ENCODE results near the gene IGF1. TPM values are rescaled to one million over a fixed set of nuclear protein-coding genes. Genes with fewer than 3 reads are reported as not detected.

Gene IGF1
- total and polyA plus RNA-seq, 11 donors: 1.9 to 30.3 (median 13.3) TPM

DNA sequence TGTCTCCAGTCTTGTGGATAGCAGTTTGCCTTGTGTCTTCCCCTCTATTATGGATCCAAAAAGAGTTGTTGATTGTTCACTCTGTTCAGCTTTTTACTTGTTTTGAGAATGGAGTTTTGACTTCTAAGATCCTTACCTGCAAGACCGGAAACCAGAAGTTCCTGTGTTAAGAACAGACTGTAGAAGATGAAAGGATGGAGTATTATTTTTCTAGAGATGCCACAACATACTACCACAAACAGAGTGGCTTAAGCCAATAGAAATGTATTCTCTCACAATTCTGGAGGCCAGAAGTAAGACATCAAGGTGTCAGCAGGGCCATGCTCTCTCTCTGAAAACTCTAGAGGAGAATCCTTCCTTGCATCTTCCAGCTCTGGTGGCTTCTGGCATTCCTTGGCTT lies 95.0 kb downstream of the IGF1 start:
- H3K27me3 ChIP-seq: no peaks in the 10 kb centered on the region

GRCh38 chr12:102379346-102380162 lies 100.8 kb downstream of the IGF1 start:
- Histone ChIP-seq H3K27ac (peak overlapping the region in 6 of 12 donors; percentile 17 to 53 (median 36)), H3K36me3 (no peaks in the 10 kb centered on the region), H3K9me3 (peaks cover 0 to 22% (median 2%) of the 10 kb centered on the region in 12 donors), H3K4me3 (no peak overlapping the region), H3K4me1 (peaks cover 0 to 6% (median 0%) of the 10 kb centered on the region in 12 donors), H3K27me3 (no peaks in the 10 kb centered on the region)
- ATAC-seq: no peak
- TF ChIP-seq CTCF (IDR thresholded peaks at IDR 0.05) (no peak), POLR2A (IDR thresholded peaks at IDR 0.05) (no peak)
- no peak for DNase-seq
- WGBS, 4 donors: 33 to 46% (median 42%) methylated on average over 3 of the region's 3 CpGs
- intact Hi-C loops (cut with DNase I): no loop called here

More for the DNA sequence above, 95.0 kb downstream of the IGF1 start:
- WGBS, 4 donors: 85 to 100% (median 89%) methylated on average over 1 of the region's 1 CpG
- H3K9me3 ChIP-seq: peaks cover 0 to 28% (median 2%) of the 10 kb centered on the region in 12 donors
- no peak for ATAC-seq
- no peak for DNase-seq
- no peak overlapping the region for H3K27ac ChIP-seq
- no peak overlapping the region for H3K4me3 ChIP-seq
- H3K36me3 ChIP-seq: no peaks in the 10 kb centered on the region
- intact Hi-C loops (cut with DNase I): no loop called here
- peaks cover 0 to 3% (median 0%) of the 10 kb centered on the region in 12 donors for H3K4me1 ChIP-seq
- TF ChIP-seq POLR2A (IDR thresholded peaks at IDR 0.05) (no peak), CTCF (IDR thresholded peaks at IDR 0.05) (no peak)

GRCh38 chr12:102376781-102377180 lies 103.6 kb downstream of the IGF1 start:
- no peak for TF ChIP-seq CTCF (IDR thresholded peaks at IDR 0.05)
- no peak for TF ChIP-seq POLR2A (IDR thresholded peaks at IDR 0.05)
- Histone ChIP-seq H3K4me1 (peaks cover 0 to 6% (median 0%) of the 10 kb centered on the region in 12 donors), H3K36me3 (no peaks in the 10 kb centered on the region), H3K9me3 (no peaks in the 10 kb centered on the region), H3K27ac (no peak overlapping the region), H3K4me3 (no peak overlapping the region), H3K27me3 (no peaks in the 10 kb centered on the region)
- ATAC-seq: no peak
- no peak for DNase-seq
- intact Hi-C loops (cut with DNase I): no loop called here

GRCh38 chr12:102376181-102376747 lies 104.1 kb downstream of the IGF1 start:
- WGBS, 4 donors: 61 to 74% (median 68%) methylated on average over 5 of the region's 5 CpGs
- Histone ChIP-seq H3K36me3 (no peaks in the 10 kb centered on the region), H3K27me3 (no peaks in the 10 kb centered on the region), H3K9me3 (no peaks in the 10 kb centered on the region), H3K4me3 (no peak overlapping the region), H3K4me1 (peaks cover 0 to 6% (median 0%) of the 10 kb centered on the region in 12 donors), H3K27ac (no peak overlapping the region)
- peak in 1 of 4 donors; percentile 42 for ATAC-seq
- intact Hi-C loops (cut with DNase I): no loop called here
- no peak for DNase-seq
- no peak for TF ChIP-seq POLR2A (IDR thresholded peaks at IDR 0.05)
- no peak for TF ChIP-seq CTCF (IDR thresholded peaks at IDR 0.05)
